Ovary (tissue), 3 donors: ENCODE results near the gene RAB10.

Experiments
- POLR2A ChIP-seq: fragments of 450-650 bp; IDR thresholded peaks from one replicate; pipeline ENCODE4 v1.6.1; 2017; ENCODE audit warnings: antibody characterized with exemption, mild to moderate bottlenecking, moderate library complexity
- TF ChIP-seq, protein P1 (sequence below), 3 donors: fragments of 450-650 bp in 2 of 3; fragments of 200-600 bp in 1 of 3; IDR thresholded peaks; one replicate each; pipeline versions ENCODE4 v1.5.1 to v1.8.0; 2016 to 2022; ENCODE audit warnings: antibody characterized with exemption in 3 of 3, mild to moderate bottlenecking in 1 of 3
- donor health status: DM: no; HTN: no; CAD: no.

DNA sequence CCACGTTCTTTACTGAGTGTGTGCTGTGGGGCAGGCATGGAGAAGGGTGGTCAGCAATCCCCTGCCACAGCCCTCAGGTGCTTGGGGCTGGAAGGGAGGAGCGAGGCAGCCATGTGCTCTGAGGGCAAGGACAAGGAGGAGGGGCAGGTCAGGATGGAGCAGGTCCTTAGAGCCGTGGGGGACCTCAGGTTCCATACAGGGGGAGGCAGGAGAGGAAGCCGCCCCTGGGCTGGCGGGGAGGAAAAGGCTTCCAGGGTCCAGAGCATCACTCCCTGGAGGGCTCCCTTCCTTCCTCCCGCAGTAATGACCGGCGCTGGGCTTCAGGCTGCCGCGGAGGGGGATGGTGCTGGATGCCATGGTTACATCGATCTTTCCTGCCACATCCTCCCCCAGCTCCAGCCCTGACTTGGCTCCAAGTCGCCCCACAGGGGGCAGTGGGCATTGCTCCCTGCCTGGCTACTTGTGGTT, 145.6 kb downstream of the RAB10 start:
- TF ChIP-seq, protein P1, sequence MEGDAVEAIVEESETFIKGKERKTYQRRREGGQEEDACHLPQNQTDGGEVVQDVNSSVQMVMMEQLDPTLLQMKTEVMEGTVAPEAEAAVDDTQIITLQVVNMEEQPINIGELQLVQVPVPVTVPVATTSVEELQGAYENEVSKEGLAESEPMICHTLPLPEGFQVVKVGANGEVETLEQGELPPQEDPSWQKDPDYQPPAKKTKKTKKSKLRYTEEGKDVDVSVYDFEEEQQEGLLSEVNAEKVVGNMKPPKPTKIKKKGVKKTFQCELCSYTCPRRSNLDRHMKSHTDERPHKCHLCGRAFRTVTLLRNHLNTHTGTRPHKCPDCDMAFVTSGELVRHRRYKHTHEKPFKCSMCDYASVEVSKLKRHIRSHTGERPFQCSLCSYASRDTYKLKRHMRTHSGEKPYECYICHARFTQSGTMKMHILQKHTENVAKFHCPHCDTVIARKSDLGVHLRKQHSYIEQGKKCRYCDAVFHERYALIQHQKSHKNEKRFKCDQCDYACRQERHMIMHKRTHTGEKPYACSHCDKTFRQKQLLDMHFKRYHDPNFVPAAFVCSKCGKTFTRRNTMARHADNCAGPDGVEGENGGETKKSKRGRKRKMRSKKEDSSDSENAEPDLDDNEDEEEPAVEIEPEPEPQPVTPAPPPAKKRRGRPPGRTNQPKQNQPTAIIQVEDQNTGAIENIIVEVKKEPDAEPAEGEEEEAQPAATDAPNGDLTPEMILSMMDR (IDR thresholded peaks at IDR 0.05): no peak
- TF ChIP-seq POLR2A: no peak
